H4 (cell line): ENCODE results near the gene COL19A1. TPM values are rescaled to one million over a fixed set of nuclear protein-coding genes. Genes with fewer than 3 reads are reported as not detected.
"Not testable (repeated sequence)": the region's sequence is repeated elsewhere in the genome, so short reads cannot be mapped to it uniquely, and the experiment has no call there.

Experiments
- DNase-seq: peaks from one replicate; pipeline ENCODE4 v3.0.0-alpha.2; 2015; ENCODE audit warnings: low spot score
- total RNA-seq: library from RNA; depleted of rRNA; stranded (reverse); fragments of >200 nt; shearing (Covaris generic); gene quantifications from 2 replicates; pipeline ENCODE4 v1.2.3, GENCODE V29; 2014

Gene COL19A1
- total RNA-seq, 1 experiment from 2014 or later = 1.5 TPM

- DNase-seq = no peak
Observed at GRCh38 chr6:69900869-69901268, 34.5 kb downstream of the COL19A1 start.

DNA sequence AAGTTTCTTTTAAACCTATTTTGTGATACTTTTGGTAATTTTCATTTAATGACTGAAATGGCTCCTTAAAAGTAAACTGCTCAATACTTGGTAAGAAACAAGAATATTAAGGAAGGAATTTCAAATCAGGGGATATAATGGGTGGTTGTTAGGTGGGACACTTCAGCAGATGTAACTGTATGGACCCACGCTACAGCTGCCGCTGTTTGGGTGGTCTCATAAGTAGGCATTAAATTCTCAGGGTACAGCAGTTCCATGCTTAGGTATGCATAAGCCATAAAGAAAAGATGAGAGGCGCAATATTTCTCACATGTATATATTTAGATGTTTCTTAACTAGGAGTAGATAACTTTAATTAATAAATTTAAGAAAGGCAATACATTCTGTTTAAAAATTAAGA is 35.0 kb downstream of the COL19A1 start:
- DNase-seq = no peak

GRCh38 chr6:69907981-69908498 is 41.7 kb downstream of the COL19A1 start:
- DNase-seq = no peak

GRCh38 chr6:69913361-69913760 is 47.0 kb downstream of the COL19A1 start:
- DNase-seq = no peak

- no peak for DNase-seq
Observed at GRCh38 chr6:69914015-69914485, 47.7 kb downstream of the COL19A1 start.

DNA sequence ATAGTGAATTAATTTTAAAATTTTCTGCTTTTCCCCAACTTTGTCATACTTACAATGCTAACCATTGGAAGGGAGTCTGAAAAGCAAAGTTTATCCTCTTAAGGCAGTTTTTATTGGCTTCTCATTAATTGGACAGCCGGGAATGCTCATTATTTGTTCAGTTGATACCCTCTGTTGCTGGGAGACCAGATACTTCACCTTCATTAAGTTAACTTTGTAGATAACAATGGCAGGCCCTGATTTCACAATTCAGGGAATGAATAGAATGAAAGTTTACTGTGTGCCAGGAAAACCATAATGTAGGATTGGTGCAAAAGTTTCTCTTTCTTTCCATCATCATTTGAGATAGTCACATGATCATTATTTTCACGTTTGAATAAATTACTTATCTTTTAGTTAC is 49.0 kb downstream of the COL19A1 start:
- DNase-seq = no peak

DNA sequence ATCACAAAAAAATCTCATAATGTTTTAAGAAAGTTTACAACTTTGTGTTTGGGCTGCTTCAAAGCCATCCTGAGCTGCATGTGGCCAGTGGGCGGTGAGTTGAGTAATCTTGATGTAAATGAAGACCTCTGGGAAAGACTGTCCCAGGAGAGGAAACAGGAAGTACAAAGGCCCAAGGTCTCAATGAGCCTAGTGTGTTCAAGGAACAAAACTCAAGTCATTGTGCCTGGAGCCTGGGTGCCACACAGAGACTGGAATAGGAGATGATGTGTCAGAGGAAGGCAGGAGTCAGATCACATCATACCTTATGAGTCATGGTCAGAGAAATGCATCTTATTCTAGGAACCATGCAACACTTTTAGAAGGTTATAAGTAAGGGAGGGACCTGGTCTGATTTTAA is 51.5 kb downstream of the COL19A1 start:
- peak; percentile 73 for DNase-seq

DNA sequence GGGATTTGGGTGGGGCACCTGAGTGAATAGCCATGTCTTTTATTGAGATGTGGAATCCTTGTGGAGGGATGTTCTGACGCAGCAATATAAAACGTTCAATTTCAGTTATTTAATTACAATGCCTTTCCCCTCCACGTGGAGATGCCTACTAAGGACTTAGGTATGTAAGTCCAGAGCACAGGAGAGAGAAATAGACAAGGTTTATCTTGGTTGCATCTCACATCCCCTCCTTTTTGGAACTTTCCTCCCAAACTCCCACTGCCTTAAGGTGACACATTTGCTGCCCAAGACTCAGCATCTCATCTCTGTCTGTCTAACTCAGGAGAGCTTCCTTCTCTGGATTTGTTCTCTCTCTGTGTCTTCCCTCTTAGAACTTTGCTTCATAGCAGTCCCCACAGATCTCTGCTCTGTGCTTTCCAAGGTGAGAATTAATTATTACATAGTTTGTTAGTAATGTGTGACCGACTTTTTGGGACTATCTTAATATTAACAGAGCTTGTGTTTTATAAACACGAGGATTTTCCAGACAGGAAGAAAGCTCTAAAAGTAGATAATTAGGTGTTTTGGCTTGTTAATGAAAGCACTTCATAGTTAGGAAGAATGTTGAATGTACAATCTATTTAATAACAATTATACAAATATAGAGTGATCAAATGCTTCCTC is 52.6 kb downstream of the COL19A1 start:
- DNase-seq = no peak

DNA sequence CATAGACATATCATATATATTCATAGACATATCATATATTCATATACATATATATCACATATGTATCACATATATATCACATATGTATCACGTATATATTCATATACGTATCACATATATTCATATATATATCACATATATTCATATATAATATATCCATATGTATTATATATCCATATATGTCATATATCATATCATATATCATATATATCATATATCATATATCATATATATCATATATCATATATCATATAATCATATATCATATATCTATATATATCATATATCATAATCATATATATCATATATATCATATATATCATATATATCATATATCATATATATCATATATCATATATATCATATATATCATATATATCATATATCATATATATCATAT is 54.7 kb downstream of the COL19A1 start:
- not testable (repeated sequence) for DNase-seq

GRCh38 chr6:69921611-69922010 is 55.3 kb downstream of the COL19A1 start:
- not testable (repeated sequence) for DNase-seq

DNA sequence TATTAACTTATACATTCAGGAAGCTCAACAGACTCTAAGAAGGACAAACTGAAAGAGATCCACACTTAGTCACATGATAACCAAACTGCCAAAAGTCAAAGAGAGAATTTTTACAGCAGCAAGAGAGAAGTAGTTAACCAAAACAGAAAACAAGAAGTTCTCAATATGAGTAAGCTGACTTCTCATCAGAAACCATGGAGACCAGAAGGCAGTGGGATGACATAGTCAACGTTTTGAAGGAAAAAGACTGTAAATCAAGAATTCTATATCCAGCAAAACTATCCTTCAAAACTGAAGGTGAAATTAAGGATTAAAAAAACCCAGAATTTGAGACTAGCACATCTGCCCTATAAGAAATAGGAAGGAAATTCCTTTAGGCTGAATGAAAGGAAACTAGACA is 60.4 kb downstream of the COL19A1 start:
- DNase-seq = no peak

- peak; percentile 52 for DNase-seq
Observed at GRCh38 chr6:69933239-69933638, 66.9 kb downstream of the COL19A1 start.

DNA sequence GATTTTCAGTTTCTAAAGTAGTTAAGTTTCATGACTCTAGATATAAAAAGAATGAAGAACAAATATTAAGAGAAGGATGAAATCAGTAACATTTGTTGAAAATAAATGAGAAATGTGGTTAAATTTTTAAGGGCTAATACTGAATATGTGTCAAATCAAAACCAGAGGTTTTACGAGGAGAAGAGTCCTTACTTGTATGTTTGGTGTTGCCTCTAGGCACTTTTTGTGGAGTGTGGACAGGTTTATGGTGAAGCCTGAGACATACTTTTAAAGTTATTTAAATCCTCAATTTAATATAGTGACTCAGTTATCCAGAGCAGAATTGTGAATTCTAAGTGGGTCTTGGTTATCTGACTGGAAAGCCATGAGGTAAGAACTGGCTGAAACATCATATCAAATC is 68.7 kb downstream of the COL19A1 start:
- no peak for DNase-seq

DNA sequence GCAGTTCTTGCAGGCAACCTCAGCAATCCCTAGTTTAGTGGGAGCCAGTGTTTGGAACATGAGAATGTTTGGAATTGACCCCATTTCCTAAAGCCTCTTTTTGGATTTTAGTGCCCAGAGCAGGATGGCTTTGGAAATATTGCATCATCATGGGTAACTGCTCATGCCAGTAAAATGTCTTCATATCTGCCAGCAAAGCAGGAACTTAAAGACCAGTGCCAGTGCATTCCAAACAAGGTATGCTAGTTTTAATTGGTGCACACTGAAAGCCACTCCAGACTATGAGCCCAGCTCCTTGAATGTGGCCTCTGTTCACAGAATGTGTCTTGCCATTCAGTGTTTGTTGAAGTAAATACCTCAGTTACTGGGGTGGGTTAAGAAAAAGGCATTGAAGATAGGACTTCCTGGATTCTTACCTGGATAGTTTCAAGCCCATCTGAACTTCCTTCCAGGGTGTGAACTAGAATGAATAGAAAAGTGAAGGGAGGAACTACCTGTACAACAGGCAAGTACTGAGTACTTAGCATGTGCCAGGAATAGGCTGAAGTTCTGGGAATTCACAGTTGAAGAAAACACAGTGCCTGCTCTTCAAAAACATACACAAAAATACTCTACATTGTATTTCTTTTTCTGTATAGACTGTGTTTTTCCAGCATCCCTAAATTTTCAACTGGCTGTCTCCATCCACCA is 70.5 kb downstream of the COL19A1 start:
- peak; percentile 73 for DNase-seq

DNA sequence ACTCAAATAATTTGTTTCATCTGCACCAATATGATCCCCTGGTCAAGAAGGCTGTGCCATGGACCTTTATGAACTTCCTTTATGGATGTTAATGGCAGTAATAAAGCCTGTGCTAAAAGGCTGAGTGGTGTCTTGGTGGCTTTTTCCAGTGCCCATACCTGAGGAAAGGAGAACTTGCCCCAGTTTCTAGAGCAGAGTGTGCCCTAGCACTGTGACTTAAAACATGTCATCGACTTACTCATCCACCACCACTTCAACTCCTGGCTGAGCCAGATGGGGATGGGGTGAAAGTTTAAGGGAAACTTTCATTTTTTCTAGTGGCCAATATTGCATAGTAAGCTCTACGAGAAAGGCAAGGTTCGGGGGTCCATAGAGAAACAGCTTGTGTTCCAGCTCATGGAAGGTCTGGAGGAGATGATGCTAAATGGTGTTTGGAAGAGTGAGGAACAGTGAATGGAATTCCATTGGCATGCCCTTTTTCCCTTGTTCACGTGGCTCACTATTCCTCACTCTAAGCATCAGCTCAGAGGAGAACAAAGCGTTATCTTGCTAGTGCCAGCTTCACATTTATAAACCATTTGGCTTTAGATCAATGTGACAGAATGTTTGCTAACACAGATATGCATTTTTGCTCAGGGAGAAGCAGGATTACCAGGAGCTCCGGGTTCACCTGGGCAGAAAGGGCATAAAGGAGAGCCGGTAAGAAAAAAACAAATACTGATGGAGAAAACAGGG is 71.2 kb downstream of the COL19A1 start:
- DNase-seq = no peak

- no peak for DNase-seq
Observed at GRCh38 chr6:69942485-69942884, 76.1 kb downstream of the COL19A1 start.

- DNase-seq = no peak
Observed at GRCh38 chr6:69945192-69945591, 78.8 kb downstream of the COL19A1 start.

GRCh38 chr6:69948479-69949114 is 82.2 kb downstream of the COL19A1 start:
- no peak for DNase-seq

DNA sequence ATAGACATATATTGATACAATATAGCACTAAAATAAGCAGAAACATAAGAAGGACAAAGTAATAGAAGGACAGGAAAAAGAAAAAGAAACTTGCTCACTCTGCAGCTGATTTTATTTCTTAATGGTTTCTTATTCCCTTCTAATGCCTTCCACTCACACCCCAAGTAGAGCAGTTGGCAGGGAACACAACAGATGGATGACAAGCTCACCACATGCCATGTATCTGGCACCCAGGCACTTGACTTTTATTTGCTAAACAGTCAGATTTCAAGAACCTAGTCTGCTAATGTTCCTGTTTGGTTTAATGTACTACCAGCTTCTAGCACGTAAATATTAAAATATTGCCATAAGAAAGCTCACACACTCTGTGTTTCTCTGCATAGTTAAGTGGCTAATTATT is 87.1 kb downstream of the COL19A1 start:
- DNase-seq = no peak

GRCh38 chr6:69954733-69955132 is 88.4 kb downstream of the COL19A1 start:
- no peak for DNase-seq

- no peak for DNase-seq
Observed at GRCh38 chr6:69957985-69958559, 91.7 kb downstream of the COL19A1 start.

DNA sequence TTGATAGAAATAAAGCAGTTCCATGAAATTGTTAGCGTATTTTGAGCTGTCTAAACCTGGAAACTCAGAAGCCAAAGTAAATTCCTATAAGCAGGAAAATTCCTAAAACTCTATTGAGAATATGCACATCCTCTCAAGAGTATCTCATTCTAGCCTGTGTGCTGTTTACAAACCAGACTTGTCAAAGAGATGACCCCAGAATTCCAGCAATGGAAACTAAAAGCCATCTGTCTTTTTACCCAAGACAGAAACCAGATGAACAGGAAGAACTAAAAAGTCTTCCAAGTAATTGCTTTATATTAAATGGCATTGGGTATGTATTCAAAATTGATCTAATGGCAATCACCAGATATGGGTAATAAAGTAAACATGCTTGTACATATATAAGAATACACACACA is 92.6 kb downstream of the COL19A1 start:
- DNase-seq = no peak
